CD4-positive, alpha-beta T cell treated with Interleukin-15 for 4 hours (primary cell): ENCODE data around the gene ELAC2.

Experiments used
- DNase-seq: peaks from one replicate; pipeline ENCODE4 v3.0.0-alpha.2; 2020; ENCODE audit warnings: low spot score

ELAC2 gene

GRCh38 chr17:13017655-13018459 lies at the start of gene ELAC2:
ELAC2 (minus strand) TSS chr17:13018027; CDS start chr17:13017947, 80 bp downstream.
- DNase-seq = peak; percentile 99

GRCh38 chr17:13065032-13065431 lies 47.2 kb upstream of the ELAC2 start:
- DNase-seq = no peak

- no peak for DNase-seq
These were observed 37.3 kb upstream of the ELAC2 start for GRCh38 chr17:13055131-13055530.

GRCh38 chr17:13054666-13055065 lies 36.8 kb upstream of the ELAC2 start:
- no peak for DNase-seq

GRCh38 chr17:13051915-13052314 lies 34.1 kb upstream of the ELAC2 start:
- no peak for DNase-seq

GRCh38 chr17:13047011-13047606 lies 29.3 kb upstream of the ELAC2 start:
- DNase-seq = no peak

GRCh38 chr17:13046361-13046760 lies 28.5 kb upstream of the ELAC2 start:
- no peak for DNase-seq

- DNase-seq = no peak
These were observed 26.8 kb upstream of the ELAC2 start for GRCh38 chr17:13044572-13045065.

GRCh38 chr17:13038931-13039665 lies 21.3 kb upstream of the ELAC2 start:
- no peak for DNase-seq

- no peak for DNase-seq
These were observed 18.9 kb upstream of the ELAC2 start for GRCh38 chr17:13036751-13037150.

- DNase-seq = no peak
These were observed 17.6 kb upstream of the ELAC2 start for GRCh38 chr17:13035420-13035819.

- DNase-seq = peak; percentile 58
These were observed 14.0 kb upstream of the ELAC2 start for GRCh38 chr17:13031718-13032350.

- peak; percentile 66 for DNase-seq
These were observed 12.9 kb upstream of the ELAC2 start for GRCh38 chr17:13030459-13031300.

GRCh38 chr17:13030056-13030455 lies 12.2 kb upstream of the ELAC2 start:
- no peak for DNase-seq

GRCh38 chr17:13029340-13029739 lies 11.5 kb upstream of the ELAC2 start:
- no peak for DNase-seq

- no peak for DNase-seq
These were observed 9.4 kb upstream of the ELAC2 start for GRCh38 chr17:13027246-13027645.

GRCh38 chr17:13025687-13026086 lies 7.9 kb upstream of the ELAC2 start:
- DNase-seq = no peak

- no peak for DNase-seq
These were observed 7.4 kb upstream of the ELAC2 start for GRCh38 chr17:13025258-13025627.

- DNase-seq = peak; percentile 72
These were observed 6.9 kb upstream of the ELAC2 start for GRCh38 chr17:13024526-13025257.

GRCh38 chr17:13024016-13024415 lies 6.2 kb upstream of the ELAC2 start:
- no peak for DNase-seq
